ENCODE results near the gene ASTN2.
"Not testable (repeated sequence)": the region's sequence is repeated elsewhere in the genome, so short reads cannot be mapped to it uniquely, and the experiment has no call there.

Gene ASTN2

GRCh38 chr9:116837018-116837989, 577.6 kb downstream of the ASTN2 start:
- in situ Hi-C loops (cut with MboI; ENCODE audit: low sequenced_read_pairs) = no loop called here

GRCh38 chr9:116830321-116830720, 584.5 kb downstream of the ASTN2 start:
- in situ Hi-C loops (cut with MboI; ENCODE audit: low sequenced_read_pairs) = not testable (repeated sequence)

GRCh38 chr9:116821633-116822229, 593.1 kb downstream of the ASTN2 start:
- in situ Hi-C loops (cut with MboI; ENCODE audit: low sequenced_read_pairs) = no loop called here

GRCh38 chr9:116819116-116819515, 595.7 kb downstream of the ASTN2 start:
- in situ Hi-C loops (cut with MboI; ENCODE audit: low sequenced_read_pairs) = no loop called here

GRCh38 chr9:116817762-116818161, 597.1 kb downstream of the ASTN2 start:
- in situ Hi-C loops (cut with MboI; ENCODE audit: low sequenced_read_pairs) = no loop called here

- in situ Hi-C loops (cut with MboI; ENCODE audit: low sequenced_read_pairs) = no loop called here
Observed at GRCh38 chr9:116816484-116816883, 598.4 kb downstream of the ASTN2 start.

GRCh38 chr9:116815835-116816234, 599.0 kb downstream of the ASTN2 start:
- in situ Hi-C loops (cut with MboI; ENCODE audit: low sequenced_read_pairs) = no loop called here

- in situ Hi-C loops (cut with MboI; ENCODE audit: low sequenced_read_pairs) = no loop called here
Observed at GRCh38 chr9:116813031-116813300, 601.9 kb downstream of the ASTN2 start.

- in situ Hi-C loops (cut with MboI; ENCODE audit: low sequenced_read_pairs) = no loop called here
Observed at GRCh38 chr9:116812231-116813030, 602.4 kb downstream of the ASTN2 start.

GRCh38 chr9:116809656-116810055, 605.2 kb downstream of the ASTN2 start:
- in situ Hi-C loops (cut with MboI; ENCODE audit: low sequenced_read_pairs) = no loop called here

GRCh38 chr9:116806075-116806474, 608.8 kb downstream of the ASTN2 start:
- in situ Hi-C loops (cut with MboI; ENCODE audit: low sequenced_read_pairs) = no loop called here

- in situ Hi-C loops (cut with MboI; ENCODE audit: low sequenced_read_pairs) = no loop called here
Observed at GRCh38 chr9:116800885-116801284, 614.0 kb downstream of the ASTN2 start.

GRCh38 chr9:116800074-116800473, 614.8 kb downstream of the ASTN2 start:
- in situ Hi-C loops (cut with MboI; ENCODE audit: low sequenced_read_pairs) = no loop called here

GRCh38 chr9:116798521-116798920, 616.3 kb downstream of the ASTN2 start:
- in situ Hi-C loops (cut with MboI; ENCODE audit: low sequenced_read_pairs) = no loop called here

GRCh38 chr9:116797276-116797675, 617.6 kb downstream of the ASTN2 start:
- in situ Hi-C loops (cut with MboI; ENCODE audit: low sequenced_read_pairs) = no loop called here

GRCh38 chr9:116796669-116797068, 618.2 kb downstream of the ASTN2 start:
- in situ Hi-C loops (cut with MboI; ENCODE audit: low sequenced_read_pairs) = no loop called here

- in situ Hi-C loops (cut with MboI; ENCODE audit: low sequenced_read_pairs) = no loop called here
Observed at GRCh38 chr9:116795821-116796220, 619.0 kb downstream of the ASTN2 start.

GRCh38 chr9:116792271-116792670, 622.6 kb downstream of the ASTN2 start:
- in situ Hi-C loops (cut with MboI; ENCODE audit: low sequenced_read_pairs) = no loop called here

- in situ Hi-C loops (cut with MboI; ENCODE audit: low sequenced_read_pairs) = no loop called here
Observed at GRCh38 chr9:116791326-116791725, 623.5 kb downstream of the ASTN2 start.

- in situ Hi-C loops (cut with MboI; ENCODE audit: low sequenced_read_pairs) = no loop called here
Observed at GRCh38 chr9:116789081-116789480, 625.8 kb downstream of the ASTN2 start.

- in situ Hi-C loops (cut with MboI; ENCODE audit: low sequenced_read_pairs) = no loop called here
Observed at GRCh38 chr9:116786737-116787136, 628.1 kb downstream of the ASTN2 start.

- in situ Hi-C loops (cut with MboI; ENCODE audit: low sequenced_read_pairs) = no loop called here
Observed at GRCh38 chr9:116777116-116777515, 637.7 kb downstream of the ASTN2 start.

Measured in HL-60/S4 (cell line).